Measurements from ENCODE around the gene SNHG17.

- TF ChIP-seq CTCF (IDR thresholded peaks at IDR 0.05) (no peak), POLR2AphosphoS5 (IDR thresholded peaks at IDR 0.05) (no peak), POLR2A (IDR thresholded peaks at IDR 0.05) (no peak)
Observed at GRCh38 chr20:38429301-38429700, 5.8 kb downstream of the SNHG17 start.
